Posterior vena cava (tissue), 2 donors: ENCODE data around the gene LGSN. TPM values are rescaled to one million over a fixed set of nuclear protein-coding genes. Genes with fewer than 3 reads are reported as not detected.
"Not testable (repeated sequence)": the region's sequence is repeated elsewhere in the genome, so short reads cannot be mapped to it uniquely, and the experiment has no call there.

Source experiments
- DNase-seq: peaks from one replicate; pipeline ENCODE4 v3.0.0-alpha.2; 2020; ENCODE audit warnings: low spot score
- intact Hi-C, 2 donors: fragments of 100-400 bp; cut with DNase I; formaldehyde crosslinking; loops; one replicate each; pipeline versions ENCODE4 v1.14.1 to v1.14.2; 2022 to 2023
- total RNA-seq, 2 donors: library from RNA; stranded (reverse); fragmentation: NEBNext Ultra II Directional; extraction: Animal tissue kit (Norgen Biotek cat#: 25700); gene quantifications; one replicate each; pipeline ENCODE4 v1.2.1, GENCODE V29; 2021
- donor health status: DM: yes; HTN: yes; CAD: no.
- donor health status: DM: yes; HTN: yes; CAD: no.

LGSN gene
- total RNA-seq, 2 donors from 2014 or later: not detected

DNA sequence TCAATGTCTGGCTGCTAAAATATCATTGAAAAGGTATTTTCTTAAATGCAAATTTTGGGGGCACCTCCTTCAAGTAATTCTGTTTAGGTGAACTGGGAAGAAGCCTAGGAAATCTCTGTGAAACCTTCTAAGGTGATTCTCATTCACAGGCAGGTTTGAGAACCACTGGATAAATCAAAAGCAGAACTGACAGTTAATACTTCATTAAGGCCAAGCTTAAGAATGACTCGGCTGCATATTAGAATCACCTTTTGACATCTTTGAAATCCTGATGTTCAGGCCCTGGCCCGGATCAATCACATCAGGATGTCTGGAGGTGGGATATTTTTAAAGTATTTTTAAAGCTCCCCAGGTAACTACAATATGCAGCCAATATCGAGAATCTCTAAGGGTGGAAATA is 58.0 kb downstream of the LGSN start:
- intact Hi-C loops: no loop called here
- DNase-seq: no peak

DNA sequence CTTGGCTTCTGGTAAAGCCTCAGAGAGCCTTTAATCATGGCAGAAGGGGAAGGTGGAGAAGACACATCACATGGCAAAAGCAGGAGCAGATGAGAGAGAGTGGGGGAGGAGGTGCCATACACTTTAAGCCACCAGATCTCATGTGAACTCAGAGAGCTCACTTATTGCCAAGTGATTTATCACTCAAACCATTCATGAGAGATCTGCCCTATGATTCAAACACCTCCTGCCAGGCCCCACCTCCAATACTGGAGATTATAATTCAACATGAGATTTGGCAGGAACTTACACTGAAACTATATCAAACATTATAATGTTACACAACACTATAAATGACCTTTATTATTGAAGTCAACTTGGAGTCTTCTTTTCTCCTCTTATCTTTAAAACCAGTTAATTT is 60.6 kb downstream of the LGSN start:
- intact Hi-C loops: no loop called here
- no peak for DNase-seq

DNA sequence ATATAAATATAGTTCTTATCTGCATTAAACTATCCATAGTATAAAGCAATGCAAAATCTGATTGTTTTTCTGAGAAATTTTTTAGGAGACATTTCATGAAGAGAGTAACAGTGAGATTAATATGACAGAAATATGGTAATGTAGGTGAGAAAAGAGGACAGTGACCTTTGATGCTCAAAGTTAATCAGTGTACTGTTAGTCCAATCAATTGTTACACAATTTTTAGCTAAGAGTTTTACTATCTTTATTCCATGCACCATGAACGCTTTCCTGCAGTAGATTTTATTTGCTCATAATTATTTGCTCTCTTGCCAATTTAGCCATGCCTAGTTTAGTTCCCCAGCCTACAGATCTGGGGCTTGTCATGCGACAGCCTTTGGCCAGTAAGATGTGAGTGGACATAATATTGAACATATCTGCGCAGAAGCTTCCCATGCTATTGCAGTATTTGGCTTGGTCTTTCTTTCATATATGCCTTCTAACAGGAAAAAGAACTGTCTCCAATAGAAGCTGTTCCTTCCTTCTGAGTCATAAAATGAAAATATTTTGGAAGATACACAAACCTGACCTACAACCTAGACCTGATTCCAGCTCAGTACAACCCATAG is 69.8 kb downstream of the LGSN start:
- no peak for DNase-seq
- intact Hi-C loops: no loop called here

DNA sequence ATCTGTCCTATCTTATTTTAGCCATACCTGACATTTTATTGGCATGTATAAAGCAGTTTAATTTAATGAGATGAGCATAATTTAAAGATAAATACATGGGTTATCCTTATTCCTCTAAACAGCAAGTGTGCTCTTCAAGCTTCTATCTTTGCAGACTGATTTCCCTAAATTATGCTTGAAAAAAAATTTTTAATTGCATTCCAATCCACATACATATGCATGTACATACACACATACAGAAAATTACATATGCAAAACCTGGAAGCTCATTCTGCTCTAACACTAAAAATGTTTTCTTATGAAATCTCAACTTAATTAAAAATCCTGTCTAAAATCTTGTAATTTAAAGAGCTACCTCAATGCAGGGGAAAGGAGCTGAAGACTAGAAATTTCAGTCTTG is 73.2 kb downstream of the LGSN start:
- intact Hi-C loops: no loop called here
- DNase-seq: no peak

DNA sequence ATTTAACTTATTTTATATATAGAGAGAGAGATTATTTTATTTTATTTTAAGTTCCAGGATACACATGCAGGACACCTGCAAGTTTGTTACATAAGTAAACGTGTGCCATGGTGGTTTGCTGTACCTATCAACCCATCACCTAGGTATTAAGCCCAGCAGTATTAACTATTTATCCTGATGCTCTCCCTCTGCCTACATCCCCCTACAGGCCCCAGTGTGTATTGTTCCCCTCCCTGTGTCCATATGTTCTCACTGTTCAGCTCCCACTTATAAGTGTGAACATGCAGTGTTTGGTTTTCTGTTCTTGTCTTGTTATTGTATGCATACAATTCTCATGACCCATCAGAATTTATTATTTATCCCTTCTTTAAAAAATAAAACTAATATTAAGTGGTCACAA is 73.9 kb downstream of the LGSN start:
- DNase-seq: no peak
- intact Hi-C loops: no loop called here

DNA sequence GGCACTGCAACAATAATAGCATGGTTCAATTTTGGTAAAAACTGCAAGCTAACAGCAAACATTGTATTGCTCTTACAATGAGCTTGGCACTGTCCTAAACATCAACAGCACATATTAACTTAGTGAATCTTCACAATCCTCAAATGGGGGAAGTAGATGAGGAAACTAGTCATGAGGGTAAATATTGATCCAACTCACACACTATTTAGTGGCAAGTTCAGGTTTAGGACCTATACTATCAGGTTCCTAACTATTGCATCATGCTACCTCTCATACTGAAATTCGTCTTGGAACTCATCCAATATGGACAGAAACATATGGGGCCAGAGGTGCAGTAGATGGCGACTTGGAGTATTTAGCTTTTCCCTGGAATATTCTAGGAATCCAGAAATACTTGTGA is 74.4 kb downstream of the LGSN start:
- intact Hi-C loops: no loop called here
- DNase-seq: no peak

DNA sequence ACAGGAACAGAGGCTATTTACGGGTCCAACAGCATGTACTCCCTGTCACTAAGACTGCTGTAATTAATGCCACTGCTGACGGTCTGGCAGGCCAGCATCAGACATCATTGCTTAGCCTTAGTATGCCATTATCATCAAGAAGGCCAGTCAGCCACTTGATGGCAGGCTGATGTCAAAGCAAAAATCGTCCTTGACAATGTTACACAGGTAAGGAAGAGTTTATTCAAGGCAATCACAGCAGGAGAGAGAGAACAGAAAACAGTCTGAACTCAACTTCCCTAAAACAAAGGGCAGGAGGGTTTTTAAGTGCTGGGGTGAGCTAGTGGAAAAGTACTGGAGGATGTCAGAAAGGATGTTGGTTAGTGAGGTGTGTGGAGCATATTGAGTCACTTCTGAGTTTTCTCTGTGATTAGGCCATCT is 83.4 kb downstream of the LGSN start:
- DNase-seq: no peak
- intact Hi-C loops: no loop called here

DNA sequence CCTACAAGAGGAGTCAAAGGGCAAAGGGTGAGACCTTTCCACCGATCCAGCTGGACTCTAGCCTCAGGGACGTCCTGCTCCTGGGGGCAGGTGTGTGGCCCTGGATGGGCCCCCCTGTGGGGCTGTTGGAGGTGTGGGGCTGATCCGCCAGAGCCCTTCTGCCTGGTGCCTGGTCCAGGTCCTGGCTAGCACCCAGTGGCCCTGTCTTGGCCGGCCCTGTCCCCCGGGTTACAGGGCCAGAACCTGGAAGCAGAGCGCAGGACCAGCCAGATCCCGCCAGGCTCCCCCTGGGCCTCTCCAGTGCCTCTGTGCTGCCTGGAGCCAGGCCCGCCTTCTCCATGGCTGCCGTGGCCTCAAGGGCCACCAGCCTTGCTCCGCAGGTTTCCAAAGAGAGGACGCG is 89.3 kb downstream of the LGSN start:
- intact Hi-C loops, DNase-seq: not testable (repeated sequence)

DNA sequence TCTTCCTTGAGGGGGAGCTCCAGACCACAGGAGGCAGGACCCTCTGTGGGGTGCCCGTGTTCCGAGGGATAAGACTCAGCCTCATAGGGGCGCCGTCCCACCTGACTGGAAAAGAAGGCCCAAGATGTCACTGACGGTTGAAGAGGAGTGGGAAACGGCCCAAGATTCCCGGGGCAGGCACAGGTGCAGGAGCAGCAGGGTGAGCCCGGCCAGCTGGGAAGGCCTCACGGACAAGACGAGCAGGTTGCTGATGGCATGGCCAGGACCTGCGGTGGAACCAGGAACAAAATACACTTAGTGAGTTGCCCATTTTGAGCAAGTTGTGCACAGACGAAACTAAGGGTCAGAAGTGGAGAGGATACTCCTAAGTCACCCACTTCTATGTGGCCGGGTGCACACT is 89.8 kb downstream of the LGSN start:
- peak; percentile 72 for DNase-seq
- intact Hi-C loops: not testable (repeated sequence)

DNA sequence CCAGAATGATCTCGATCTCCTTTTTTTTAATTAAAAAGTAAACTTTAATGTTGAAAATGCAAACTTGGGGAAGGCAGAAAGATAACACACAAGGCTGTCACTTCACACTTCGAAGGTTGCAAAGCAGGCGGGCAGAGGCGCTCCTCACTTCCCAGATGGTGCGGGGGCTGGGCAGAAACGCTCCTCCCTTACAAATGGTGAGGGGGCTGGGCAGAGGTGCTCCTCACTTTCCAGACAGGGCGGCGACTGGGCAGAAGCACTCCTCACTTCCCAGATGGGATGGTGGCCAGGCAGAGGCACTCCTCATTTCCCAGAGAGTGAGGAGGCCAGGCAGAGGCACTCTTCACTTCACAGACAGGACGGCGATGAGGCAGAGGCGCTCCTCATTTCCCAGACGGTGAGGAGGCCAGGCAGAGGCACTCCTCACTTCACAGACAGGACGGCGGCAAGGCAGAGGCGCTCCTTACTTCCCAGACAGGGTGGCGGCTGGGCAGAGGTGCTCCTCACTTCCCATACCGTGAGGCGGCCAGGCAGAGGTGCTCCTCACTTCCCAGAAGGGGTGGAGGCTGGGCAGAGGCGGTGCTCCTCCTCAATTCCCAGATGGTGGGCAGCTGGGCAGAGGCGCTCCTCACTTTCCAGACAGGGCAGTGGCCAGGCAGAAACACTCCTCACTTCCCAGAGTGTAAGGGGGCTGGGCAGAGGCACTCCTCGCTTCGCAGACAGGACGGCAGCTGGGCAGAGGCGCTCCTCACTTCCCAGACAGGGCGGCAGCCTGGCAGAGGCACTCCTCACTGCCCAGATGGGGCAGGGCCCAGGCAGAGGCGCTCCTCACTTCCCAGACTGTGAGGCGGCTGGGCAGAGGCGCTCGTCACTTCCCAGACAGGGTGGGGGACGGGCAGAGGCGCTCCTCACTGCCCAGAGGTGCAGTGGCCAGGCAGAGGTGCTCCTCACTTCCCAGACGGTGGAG is 91.6 kb downstream of the LGSN start:
- intact Hi-C loops: not testable (repeated sequence)
- DNase-seq: peak; percentile 70

DNA sequence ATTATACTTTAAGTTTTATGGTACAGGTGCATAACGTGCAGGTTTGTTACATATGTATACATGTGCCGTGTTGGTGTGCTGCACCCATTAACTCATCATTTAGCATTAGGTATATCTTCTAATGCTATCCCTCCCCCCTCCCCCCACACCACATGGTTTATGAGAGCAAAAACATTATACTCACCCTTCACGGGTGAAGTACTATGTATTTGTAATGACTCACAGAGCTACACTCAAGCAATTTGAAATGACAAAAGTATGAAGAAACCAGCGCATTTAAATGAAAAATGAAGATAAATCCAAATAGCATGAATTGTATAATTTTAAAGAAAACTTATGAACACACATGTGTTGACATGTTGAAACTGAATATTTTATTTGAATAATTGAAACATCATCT is 93.8 kb downstream of the LGSN start:
- DNase-seq, intact Hi-C loops: not testable (repeated sequence)

Other genes starting within 250 kb of the LGSN start
- gene FKBP1C, start 108.5 kb downstream of the LGSN start, total RNA-seq: under 1 TPM in 1 of 2 donors, not detected in 1; 0.24 TPM